ENCODE data around the gene CLCNKB.

- TF ChIP-seq CTCF (IDR thresholded peaks at IDR 0.05 in 2 of 3, conservative IDR thresholded peaks at IDR 0.05 in 1 of 3; ENCODE audit: borderline replicate concordance in 1 of 3, insufficient read depth in 1 of 3, low read depth in 2 of 3, low read length in 2 of 3) = no peak
- no peak for TF ChIP-seq POLR2AphosphoS5 (IDR thresholded peaks at IDR 0.05; ENCODE audit: low read depth, low read length)
- TF ChIP-seq EZH2 (IDR thresholded peaks at IDR 0.05) = no peak
Observed at GRCh38 chr1:16087733-16088132, 44.2 kb downstream of the CLCNKB start.

Measured in HCT116 (cell line).